ENCODE results near the gene MTPN.
A peak's percentile ranks its signal among the peaks of the same experiment; 100 is the strongest.

MTPN gene

DNA sequence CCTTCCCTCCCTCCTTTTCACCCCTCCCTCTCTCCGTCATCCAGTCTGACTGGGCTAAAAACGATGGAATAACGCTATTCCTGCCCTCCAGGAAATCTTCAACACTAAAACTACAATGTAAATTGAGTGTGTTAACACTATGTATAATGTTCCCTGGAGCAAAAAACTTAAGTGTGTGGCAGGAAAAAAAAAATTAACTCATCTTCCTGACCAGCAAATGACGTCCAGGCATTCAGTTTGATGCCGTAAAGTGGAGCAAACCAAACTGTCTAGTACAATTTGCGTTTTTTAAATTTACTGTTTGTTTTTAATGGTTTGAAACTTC is 545 bp upstream of the MTPN start:
- Histone ChIP-seq H3K4me3 (replicated peaks; ENCODE audit: low read depth, low read length) (peak overlapping the region; percentile 86), H3K27me3 (replicated peaks; ENCODE audit: control insufficient read depth, insufficient read depth, low read length) (no peaks in the 10 kb centered on the region), H3K36me3 (ENCODE audit: control insufficient read depth, insufficient read depth, low read length) (no peaks in the 10 kb centered on the region)
- TF ChIP-seq, protein P1, sequence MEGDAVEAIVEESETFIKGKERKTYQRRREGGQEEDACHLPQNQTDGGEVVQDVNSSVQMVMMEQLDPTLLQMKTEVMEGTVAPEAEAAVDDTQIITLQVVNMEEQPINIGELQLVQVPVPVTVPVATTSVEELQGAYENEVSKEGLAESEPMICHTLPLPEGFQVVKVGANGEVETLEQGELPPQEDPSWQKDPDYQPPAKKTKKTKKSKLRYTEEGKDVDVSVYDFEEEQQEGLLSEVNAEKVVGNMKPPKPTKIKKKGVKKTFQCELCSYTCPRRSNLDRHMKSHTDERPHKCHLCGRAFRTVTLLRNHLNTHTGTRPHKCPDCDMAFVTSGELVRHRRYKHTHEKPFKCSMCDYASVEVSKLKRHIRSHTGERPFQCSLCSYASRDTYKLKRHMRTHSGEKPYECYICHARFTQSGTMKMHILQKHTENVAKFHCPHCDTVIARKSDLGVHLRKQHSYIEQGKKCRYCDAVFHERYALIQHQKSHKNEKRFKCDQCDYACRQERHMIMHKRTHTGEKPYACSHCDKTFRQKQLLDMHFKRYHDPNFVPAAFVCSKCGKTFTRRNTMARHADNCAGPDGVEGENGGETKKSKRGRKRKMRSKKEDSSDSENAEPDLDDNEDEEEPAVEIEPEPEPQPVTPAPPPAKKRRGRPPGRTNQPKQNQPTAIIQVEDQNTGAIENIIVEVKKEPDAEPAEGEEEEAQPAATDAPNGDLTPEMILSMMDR (IDR thresholded peaks at IDR 0.05; ENCODE audit: insufficient read depth, low read length, poor library complexity, severe bottlenecking) = no peak
- DNase-seq (ENCODE audit: extremely low read depth, insufficient read length) = no peak

- no peaks in the 10 kb centered on the region for H3K36me3 ChIP-seq (ENCODE audit: control insufficient read depth, insufficient read depth, low read length)
- H3K27me3 ChIP-seq (replicated peaks; ENCODE audit: control insufficient read depth, insufficient read depth, low read length) = no peaks in the 10 kb centered on the region
- H3K4me3 ChIP-seq (replicated peaks; ENCODE audit: low read depth, low read length) = peak overlapping the region; percentile 86
- TF ChIP-seq, protein P1 (IDR thresholded peaks at IDR 0.05; ENCODE audit: insufficient read depth, low read length, poor library complexity, severe bottlenecking) = no peak
- DNase-seq (ENCODE audit: extremely low read depth, insufficient read length) = peak; percentile 72
Measured at GRCh38 chr7:135976312-135977006, 700 bp downstream of the MTPN start.

GRCh38 chr7:135975166-135975565 is 2.0 kb downstream of the MTPN start:
- no peak for DNase-seq (ENCODE audit: extremely low read depth, insufficient read length)
- H3K4me3 ChIP-seq (replicated peaks; ENCODE audit: low read depth, low read length) = peak overlapping the region; percentile 86
- TF ChIP-seq, protein P1 (IDR thresholded peaks at IDR 0.05; ENCODE audit: insufficient read depth, low read length, poor library complexity, severe bottlenecking) = no peak

GRCh38 chr7:135974667-135975066 is 2.5 kb downstream of the MTPN start:
- no peaks in the 10 kb centered on the region for H3K27me3 ChIP-seq (replicated peaks; ENCODE audit: control insufficient read depth, insufficient read depth, low read length)
- TF ChIP-seq, protein P1 (IDR thresholded peaks at IDR 0.05; ENCODE audit: insufficient read depth, low read length, poor library complexity, severe bottlenecking) = no peak
- peak overlapping the region; percentile 86 for H3K4me3 ChIP-seq (replicated peaks; ENCODE audit: low read depth, low read length)
- peak; percentile 36 for DNase-seq (ENCODE audit: extremely low read depth, insufficient read length)
- peaks cover 1% of the 10 kb centered on the region; the same call in 1 of the 2 replicates for H3K36me3 ChIP-seq (ENCODE audit: control insufficient read depth, insufficient read depth, low read length)

More at GRCh38 chr7:135975166-135975565, 2.0 kb downstream of the MTPN start:
- Histone ChIP-seq H3K27me3 (replicated peaks; ENCODE audit: control insufficient read depth, insufficient read depth, low read length) (no peaks in the 10 kb centered on the region), H3K36me3 (ENCODE audit: control insufficient read depth, insufficient read depth, low read length) (no peaks in the 10 kb centered on the region)

DNA sequence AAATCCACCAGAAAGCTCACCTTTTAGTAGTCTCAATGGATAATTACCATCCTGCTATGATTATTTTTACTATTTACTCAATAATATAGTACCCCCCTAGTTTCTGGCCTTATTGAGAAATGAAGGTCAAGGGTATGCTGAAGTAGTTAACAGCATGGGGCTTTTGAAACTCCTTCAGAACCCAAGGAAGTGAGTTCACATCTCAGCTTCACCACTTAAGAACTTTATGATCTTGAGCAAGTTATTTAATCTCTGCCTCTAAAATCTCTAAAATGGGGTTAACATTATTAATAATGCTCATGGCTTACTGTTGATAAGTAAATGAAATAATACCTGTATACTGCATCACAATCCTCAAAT is 5.8 kb downstream of the MTPN start:
- Histone ChIP-seq H3K36me3 (ENCODE audit: control insufficient read depth, insufficient read depth, low read length) (peaks cover 1% of the 10 kb centered on the region; the same call in 1 of the 2 replicates), H3K27me3 (replicated peaks; ENCODE audit: control insufficient read depth, insufficient read depth, low read length) (no peaks in the 10 kb centered on the region), H3K4me3 (replicated peaks; ENCODE audit: low read depth, low read length) (peak overlapping the region; percentile 18; the same call in 1 of the 2 replicates)
- DNase-seq (ENCODE audit: extremely low read depth, insufficient read length) = no peak
- TF ChIP-seq, protein P1 (IDR thresholded peaks at IDR 0.05; ENCODE audit: insufficient read depth, low read length, poor library complexity, severe bottlenecking) = no peak
